Amniotic stem cell (primary cell): Measurements from ENCODE around the gene OSBPL7.

Experiments
- DNase-seq: peaks from one replicate; lab custom pipeline; 2025; lab: John Stamatoyannopoulos, UW

OSBPL7 gene

GRCh38 chr17:47763913-47764582 lies 57.5 kb downstream of the OSBPL7 start:
- no peak for DNase-seq

GRCh38 chr17:47762728-47763127 lies 58.9 kb downstream of the OSBPL7 start:
- no peak for DNase-seq

GRCh38 chr17:47760409-47761140 lies 61.0 kb downstream of the OSBPL7 start:
- no peak for DNase-seq

GRCh38 chr17:47757386-47757785 lies 64.2 kb downstream of the OSBPL7 start:
- no peak for DNase-seq
